AG09319 (cell line): Measurements from ENCODE around the gene VPS35L.

Experiments used
- DNase-seq: peaks from one replicate; pipeline ENCODE4 v3.0.0-alpha.2; 2010; ENCODE audit warnings: low read depth; ENCODE audit errors: extremely low read depth
- TF ChIP-seq, protein P1 (sequence below): IDR thresholded peaks from 2 replicates; pipeline ENCODE4 v1.5.1; 2011; ENCODE audit warnings: low read depth, mild to moderate bottlenecking, inconsistent platforms, low read length, moderate library complexity

The VPS35L gene

GRCh38 chr16:19625039-19625438, 69.5 kb downstream of the VPS35L start:
- TF ChIP-seq, protein P1, sequence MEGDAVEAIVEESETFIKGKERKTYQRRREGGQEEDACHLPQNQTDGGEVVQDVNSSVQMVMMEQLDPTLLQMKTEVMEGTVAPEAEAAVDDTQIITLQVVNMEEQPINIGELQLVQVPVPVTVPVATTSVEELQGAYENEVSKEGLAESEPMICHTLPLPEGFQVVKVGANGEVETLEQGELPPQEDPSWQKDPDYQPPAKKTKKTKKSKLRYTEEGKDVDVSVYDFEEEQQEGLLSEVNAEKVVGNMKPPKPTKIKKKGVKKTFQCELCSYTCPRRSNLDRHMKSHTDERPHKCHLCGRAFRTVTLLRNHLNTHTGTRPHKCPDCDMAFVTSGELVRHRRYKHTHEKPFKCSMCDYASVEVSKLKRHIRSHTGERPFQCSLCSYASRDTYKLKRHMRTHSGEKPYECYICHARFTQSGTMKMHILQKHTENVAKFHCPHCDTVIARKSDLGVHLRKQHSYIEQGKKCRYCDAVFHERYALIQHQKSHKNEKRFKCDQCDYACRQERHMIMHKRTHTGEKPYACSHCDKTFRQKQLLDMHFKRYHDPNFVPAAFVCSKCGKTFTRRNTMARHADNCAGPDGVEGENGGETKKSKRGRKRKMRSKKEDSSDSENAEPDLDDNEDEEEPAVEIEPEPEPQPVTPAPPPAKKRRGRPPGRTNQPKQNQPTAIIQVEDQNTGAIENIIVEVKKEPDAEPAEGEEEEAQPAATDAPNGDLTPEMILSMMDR: no peak
- no peak for DNase-seq

DNA sequence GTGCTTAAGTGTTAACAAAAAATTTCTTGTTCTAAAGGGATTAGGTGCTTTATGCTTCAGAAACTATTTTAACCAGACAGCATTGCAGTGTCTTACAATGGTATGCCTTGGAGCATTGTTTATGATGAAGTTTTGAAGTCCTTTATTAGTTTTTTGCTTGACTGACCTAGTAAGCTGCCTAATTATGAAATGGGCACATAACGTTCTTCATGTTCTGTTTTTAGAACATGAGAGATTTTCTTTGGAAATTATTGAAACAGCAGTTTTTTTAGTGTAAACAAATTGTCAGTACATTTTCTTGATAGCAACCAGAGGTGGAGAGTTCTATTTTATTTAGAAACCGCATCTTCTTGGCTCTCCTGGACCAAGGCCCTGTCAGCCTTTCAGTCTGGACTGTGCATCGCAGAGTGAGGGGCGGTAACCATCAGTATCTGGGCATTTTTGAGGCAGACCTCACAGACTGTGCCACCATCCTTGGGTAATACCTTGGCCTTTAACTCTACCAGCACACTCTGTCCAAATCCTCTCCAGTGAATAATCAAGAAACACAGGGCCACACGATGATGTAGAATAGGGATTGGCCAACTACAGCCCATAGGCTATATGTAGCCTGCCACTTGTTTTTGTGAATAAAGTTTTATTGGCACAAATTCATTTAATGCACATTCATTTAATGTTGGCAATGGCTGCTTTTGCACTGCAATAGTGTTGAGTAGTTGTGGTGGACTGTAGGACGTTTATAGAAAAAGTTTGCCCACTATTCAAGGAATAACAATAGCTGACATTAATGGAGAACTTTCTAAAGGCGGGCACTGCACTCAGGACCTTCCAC, 81.1 kb downstream of the VPS35L start:
- TF ChIP-seq, protein P1: no peak
- DNase-seq: no peak

GRCh38 chr16:19639986-19640421, 84.5 kb downstream of the VPS35L start:
- TF ChIP-seq, protein P1: no peak
- DNase-seq: no peak

- DNase-seq: no peak
- TF ChIP-seq, protein P1: no peak
Measured at GRCh38 chr16:19642501-19642900, 87.0 kb downstream of the VPS35L start.

DNA sequence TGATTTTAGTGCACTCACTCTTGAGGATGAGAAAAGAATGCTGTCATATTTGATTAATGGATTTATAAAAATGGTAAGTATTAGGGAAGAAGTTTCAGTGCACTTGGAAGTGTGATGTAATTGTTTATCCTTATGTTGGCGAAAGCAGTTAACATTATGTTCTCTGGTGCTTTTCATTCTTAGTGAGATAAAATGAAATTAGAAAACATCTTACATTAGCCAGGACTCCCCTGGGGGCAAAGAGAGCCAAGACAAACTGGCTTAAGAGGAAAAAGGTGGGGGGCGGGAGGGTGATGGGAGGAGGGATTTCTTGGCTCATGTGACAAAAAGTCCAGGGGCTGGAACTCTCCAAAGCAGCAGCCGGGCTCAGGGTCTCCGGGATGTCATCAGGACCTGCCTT, 89.4 kb downstream of the VPS35L start:
- TF ChIP-seq, protein P1: no peak
- no peak for DNase-seq

GRCh38 chr16:19645557-19645981, 90.1 kb downstream of the VPS35L start:
- TF ChIP-seq, protein P1: no peak
- DNase-seq: no peak

- TF ChIP-seq, protein P1: no peak
- DNase-seq: no peak
Measured at GRCh38 chr16:19649980-19650379, 94.5 kb downstream of the VPS35L start.
